ENCODE data around the gene ALAS1.

Gene ALAS1

GRCh38 chr3:52172262-52172757 lies 25.6 kb upstream of the ALAS1 start:
- no peak for TF ChIP-seq CTCF (conservative IDR thresholded peaks at IDR 0.05)

GRCh38 chr3:52173101-52173500 lies 24.9 kb upstream of the ALAS1 start:
- no peak overlapping the region for H3K27ac ChIP-seq
- no peak for TF ChIP-seq CTCF (conservative IDR thresholded peaks at IDR 0.05)

More at GRCh38 chr3:52172262-52172757, 25.6 kb upstream of the ALAS1 start:
- no peak overlapping the region for H3K27ac ChIP-seq

- no peak overlapping the region for H3K27ac ChIP-seq
- TF ChIP-seq CTCF (conservative IDR thresholded peaks at IDR 0.05), result no peak
Measured at GRCh38 chr3:52174896-52175295, 23.1 kb upstream of the ALAS1 start.

- no peak overlapping the region for H3K27ac ChIP-seq
- TF ChIP-seq CTCF (conservative IDR thresholded peaks at IDR 0.05), result no peak
Measured at GRCh38 chr3:52175416-52176179, 22.4 kb upstream of the ALAS1 start.

GRCh38 chr3:52176180-52176752 lies 21.7 kb upstream of the ALAS1 start:
- no peak overlapping the region for H3K27ac ChIP-seq
- TF ChIP-seq CTCF (conservative IDR thresholded peaks at IDR 0.05), result no peak

- H3K27ac ChIP-seq, result no peak overlapping the region
Measured at GRCh38 chr3:52176951-52177700, 20.8 kb upstream of the ALAS1 start.

More at GRCh38 chr3:52176951-52177700, 20.8 kb upstream of the ALAS1 start:
- TF ChIP-seq CTCF (conservative IDR thresholded peaks at IDR 0.05), result no peak
